GM12891 (cell line): ENCODE measurements around the gene AMOTL2.

ENCODE experiments used
- PAX5 ChIP-seq: IDR thresholded peaks from 2 replicates; pipeline ENCODE4 v1.6.1; 2011; ENCODE audit warnings: low read length, moderate library complexity, mild to moderate bottlenecking; ENCODE audit not compliant: insufficient read depth, severe bottlenecking
- POLR2A ChIP-seq: IDR thresholded peaks from 2 replicates; pipeline ENCODE4 v1.6.1; 2011; ENCODE audit warnings: low read depth, low read length, control low read depth
- POLR2AphosphoS5 ChIP-seq: IDR thresholded peaks from 2 replicates; pipeline ENCODE4 v1.6.1; 2011; ENCODE audit warnings: low read depth, low read length, control low read depth
- SPI1 ChIP-seq: IDR thresholded peaks from 2 replicates; pipeline ENCODE4 v1.6.1; 2011; ENCODE audit warnings: low read depth, low read length, control low read depth
- TAF1 ChIP-seq: IDR thresholded peaks from 2 replicates; pipeline ENCODE4 v1.6.1; 2011; ENCODE audit warnings: low read depth, low read length, control low read depth

- TF ChIP-seq POLR2AphosphoS5 (no peak), POLR2A (no peak), TAF1 (no peak), PAX5 (no peak), SPI1 (no peak)
Observed at GRCh38 chr3:134330883-134331810, 43.1 kb downstream of the AMOTL2 start.
